PC-9 (cell line): ENCODE data around the gene THSD7B.

Source experiments
- EZH2 ChIP-seq: fragments of 200-600 bp; sonication (generic); IDR thresholded peaks from 2 replicates; pipeline ENCODE4 v1.8.0; 2017; ENCODE audit warnings: antibody characterized with exemption, low read depth
- TF ChIP-seq, protein P1 (sequence below): fragments of 200-600 bp; sonication (generic); conservative IDR thresholded peaks from 2 replicates; pipeline ENCODE4 v1.6.1; 2017; ENCODE audit warnings: mixed run types, antibody characterized with exemption, mild to moderate bottlenecking, moderate library complexity

DNA sequence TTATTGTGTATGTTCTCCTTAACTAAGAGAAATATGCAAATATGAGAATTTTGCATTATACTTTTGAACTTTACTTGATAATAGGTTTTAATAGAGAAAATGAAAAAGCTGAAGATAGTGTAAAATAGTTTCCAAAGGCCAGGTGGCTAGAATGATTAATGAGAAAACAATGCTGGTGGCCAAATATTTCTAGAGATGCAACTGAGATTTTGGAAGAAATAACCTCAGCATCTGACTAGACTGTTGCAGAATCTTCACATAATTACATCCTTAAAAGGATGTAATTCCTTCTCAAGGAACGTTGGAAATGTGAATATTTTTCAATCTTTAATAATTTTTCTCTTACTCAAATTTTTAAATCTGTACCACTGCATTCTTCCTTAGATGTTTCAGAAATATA, 434.4 kb downstream of the THSD7B start:
- TF ChIP-seq, protein P1, sequence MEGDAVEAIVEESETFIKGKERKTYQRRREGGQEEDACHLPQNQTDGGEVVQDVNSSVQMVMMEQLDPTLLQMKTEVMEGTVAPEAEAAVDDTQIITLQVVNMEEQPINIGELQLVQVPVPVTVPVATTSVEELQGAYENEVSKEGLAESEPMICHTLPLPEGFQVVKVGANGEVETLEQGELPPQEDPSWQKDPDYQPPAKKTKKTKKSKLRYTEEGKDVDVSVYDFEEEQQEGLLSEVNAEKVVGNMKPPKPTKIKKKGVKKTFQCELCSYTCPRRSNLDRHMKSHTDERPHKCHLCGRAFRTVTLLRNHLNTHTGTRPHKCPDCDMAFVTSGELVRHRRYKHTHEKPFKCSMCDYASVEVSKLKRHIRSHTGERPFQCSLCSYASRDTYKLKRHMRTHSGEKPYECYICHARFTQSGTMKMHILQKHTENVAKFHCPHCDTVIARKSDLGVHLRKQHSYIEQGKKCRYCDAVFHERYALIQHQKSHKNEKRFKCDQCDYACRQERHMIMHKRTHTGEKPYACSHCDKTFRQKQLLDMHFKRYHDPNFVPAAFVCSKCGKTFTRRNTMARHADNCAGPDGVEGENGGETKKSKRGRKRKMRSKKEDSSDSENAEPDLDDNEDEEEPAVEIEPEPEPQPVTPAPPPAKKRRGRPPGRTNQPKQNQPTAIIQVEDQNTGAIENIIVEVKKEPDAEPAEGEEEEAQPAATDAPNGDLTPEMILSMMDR, result no peak
- TF ChIP-seq EZH2, result no peak
